HS-27A (cell line): ENCODE measurements around the gene IGFL3.
A peak's percentile ranks its signal among the peaks of the same experiment; 100 is the strongest.

Experiments
- DNase-seq: peaks from one replicate; pipeline ENCODE4 v3.0.0-alpha.2; 2012; ENCODE audit warnings: low read depth, missing footprints

The IGFL3 gene

GRCh38 chr19:46076951-46077814 lies 47.3 kb downstream of the IGFL3 start:
- peak; percentile 56 for DNase-seq

- DNase-seq, result no peak
Measured at GRCh38 chr19:46076031-46076880, 48.2 kb downstream of the IGFL3 start.

GRCh38 chr19:46073268-46073922 lies 51.1 kb downstream of the IGFL3 start:
- DNase-seq, result no peak
